GM18502 (cell line): ENCODE measurements around the gene MAGI2.

Experiments used
- ATAC-seq: cut with Tn5 transposase; IDR thresholded peaks from one replicate; pipeline ENCODE4 v1.9.1; 2021; ENCODE audit warnings: mild to moderate bottlenecking; ENCODE audit not compliant: unreplicated experiment, poor library complexity

The MAGI2 gene

DNA sequence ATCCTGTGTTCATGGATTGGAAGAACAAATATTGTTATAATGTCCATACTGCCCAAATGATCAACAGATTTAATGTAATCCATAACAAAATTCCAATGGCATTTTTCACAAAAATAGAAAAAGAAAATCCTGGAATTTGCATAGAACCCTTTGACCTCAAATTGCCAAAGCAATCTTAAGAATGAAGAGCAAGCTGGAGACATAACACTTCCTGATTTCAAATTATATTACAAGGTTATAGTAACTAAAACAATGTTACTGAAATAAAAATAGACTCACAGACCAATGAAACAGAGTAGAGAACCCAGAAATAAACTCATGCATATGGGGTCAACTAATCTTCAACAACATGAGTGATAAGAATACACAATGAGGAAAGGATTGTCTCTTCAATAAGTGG is 1352.4 kb downstream of the MAGI2 start:
- no peak for ATAC-seq

DNA sequence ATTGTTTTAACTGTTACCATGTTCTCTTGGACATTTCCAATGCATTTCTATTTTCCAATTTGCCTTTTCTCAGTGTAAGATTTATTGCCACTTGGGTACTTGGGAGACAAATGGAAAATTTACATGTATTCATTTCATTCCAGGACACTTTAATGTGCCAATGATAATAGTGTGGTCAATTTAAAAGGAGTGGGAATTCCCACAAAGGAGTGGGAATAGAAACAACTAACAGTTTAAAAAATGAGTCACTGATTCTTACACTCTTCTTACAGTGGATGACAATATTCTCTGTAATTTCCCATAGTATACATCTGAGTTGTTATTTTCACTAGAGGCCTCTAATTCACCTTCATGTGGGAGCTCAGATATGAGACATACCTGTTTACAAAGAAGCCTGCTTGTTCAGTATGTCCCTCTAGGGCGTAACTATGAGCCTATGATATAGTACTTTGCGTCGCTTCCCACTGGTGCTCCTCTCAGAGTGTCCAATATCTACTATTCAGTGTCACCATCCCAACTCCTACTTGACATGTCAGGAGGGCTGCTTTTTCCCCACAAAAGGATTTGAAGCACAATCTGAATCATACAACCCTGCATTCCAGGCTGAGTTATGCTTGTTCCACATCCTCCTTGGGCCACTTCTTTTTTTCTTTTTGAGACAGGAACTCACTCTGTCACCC is 1353.6 kb downstream of the MAGI2 start:
- ATAC-seq = no peak

DNA sequence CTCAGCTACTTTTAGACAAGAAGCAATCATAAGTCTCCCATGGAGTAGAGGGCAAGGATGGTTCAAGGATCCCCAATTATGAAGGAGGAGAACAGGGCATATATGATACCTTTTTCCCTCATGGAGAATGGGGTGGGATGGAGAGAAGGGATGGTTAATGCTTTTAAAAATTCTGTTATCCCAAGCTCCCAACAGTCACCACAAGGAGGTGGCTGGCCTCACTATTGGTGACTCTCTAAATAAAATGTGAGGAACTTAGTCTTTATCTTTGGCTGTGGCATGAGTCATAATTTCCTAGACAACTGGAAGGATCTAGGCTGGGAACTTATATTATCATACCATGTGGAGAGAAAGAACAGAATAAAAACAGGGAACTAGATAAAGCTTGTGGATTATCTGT is 1357.9 kb downstream of the MAGI2 start:
- no peak for ATAC-seq

DNA sequence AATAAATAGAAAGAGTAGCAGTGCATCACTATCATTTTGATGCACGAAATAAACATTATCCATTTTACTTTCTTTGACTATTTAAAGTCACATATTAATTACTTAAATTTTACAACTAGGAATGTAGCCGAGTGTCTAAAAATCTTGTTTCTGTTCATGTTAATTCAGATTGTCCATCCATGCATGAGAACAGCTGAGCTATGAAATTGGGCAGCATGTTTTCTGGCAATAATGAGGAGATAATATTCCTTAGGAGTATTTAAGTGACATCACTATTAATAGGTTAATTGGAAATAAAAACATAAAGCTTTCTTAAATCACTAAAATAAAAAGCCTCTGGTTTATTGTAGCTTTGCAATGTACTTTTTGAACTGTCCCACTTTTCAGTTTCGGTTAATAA is 1361.1 kb downstream of the MAGI2 start:
- ATAC-seq = no peak

DNA sequence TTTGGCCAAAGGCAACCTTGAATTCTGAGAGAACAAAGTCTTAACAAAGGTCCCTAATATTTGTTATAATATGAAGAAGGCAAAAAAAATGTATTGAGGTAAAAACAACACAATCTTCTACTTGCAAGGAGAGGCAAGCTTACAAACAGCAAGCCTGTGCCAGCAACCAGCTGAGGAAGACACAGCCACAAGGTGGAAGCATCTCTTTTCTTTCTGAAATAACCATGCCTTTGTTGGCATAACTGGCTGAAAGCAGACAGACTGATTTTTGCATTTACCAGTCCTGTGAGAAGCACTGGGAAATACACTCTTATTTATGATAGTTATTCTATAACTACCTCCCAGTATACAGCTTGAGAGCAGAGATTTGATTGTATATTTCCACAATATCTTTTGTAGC is 1362.9 kb downstream of the MAGI2 start:
- ATAC-seq = no peak

DNA sequence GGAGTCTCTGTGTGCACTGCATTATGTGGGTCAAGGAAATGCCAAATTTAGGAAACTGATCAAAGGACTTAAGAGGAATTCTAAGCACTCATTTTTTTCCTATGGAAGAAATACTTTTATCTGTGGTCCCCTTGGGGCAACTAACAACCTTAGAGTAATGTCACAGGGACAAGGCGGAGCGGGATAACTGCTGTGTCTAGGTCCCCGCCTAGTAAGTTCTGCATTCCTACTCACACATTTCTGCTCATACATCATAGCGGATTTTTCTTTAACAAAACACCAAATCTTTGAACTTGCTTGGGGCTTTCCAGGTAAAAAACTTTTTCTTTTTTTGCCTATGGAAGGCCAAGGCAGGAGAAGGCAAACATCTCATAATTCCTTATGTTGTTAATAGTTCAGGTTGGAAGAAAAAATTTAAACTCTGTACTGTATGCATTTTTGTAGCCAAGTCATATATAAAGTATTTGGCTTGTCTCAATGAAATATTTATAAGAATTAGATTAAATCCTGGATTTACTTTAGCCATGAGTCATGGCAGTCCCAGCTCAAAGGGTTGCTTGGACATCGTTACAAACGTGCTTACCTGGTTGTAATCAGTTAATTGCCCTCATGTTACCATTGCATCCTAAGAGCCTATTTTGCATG is 1369.9 kb downstream of the MAGI2 start:
- ATAC-seq = no peak

DNA sequence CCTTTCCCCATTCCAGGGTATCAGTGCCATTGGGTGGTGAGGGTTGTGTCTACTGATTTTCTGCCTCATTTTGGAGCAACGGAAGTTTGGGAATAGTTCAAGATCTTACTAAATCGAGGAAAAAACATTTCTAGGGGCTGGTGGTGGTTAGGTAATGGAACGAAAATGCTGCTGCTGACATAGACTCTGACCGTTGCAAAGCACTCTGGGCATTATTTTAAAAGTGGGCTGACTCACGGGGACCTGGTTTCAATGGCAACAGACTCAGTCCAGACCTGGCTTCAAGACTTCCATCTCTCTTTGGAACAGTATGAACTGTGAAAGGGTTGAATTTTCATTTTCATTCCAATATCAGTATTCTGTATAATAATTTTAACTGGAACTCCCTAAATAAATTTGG is 1370.9 kb downstream of the MAGI2 start:
- ATAC-seq = no peak

DNA sequence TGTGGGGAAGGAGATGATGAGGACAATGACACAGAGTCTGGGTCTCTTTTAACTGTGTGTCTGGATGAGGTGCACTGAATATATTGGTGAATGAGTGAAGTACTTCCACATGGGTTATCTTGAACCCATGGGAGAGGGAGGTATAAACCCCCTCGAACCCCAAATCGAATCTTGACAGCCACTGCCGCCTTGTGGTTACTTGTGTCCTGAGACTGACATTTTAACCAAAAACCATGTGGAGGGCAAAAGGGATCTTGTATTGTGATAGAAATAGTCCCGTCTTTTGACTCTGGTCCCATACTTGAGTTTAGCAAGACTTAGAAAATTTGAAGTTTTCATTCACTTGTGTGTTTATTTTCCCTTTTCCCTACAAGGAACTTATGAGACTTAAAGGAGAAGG is 1371.6 kb downstream of the MAGI2 start:
- ATAC-seq = no peak

DNA sequence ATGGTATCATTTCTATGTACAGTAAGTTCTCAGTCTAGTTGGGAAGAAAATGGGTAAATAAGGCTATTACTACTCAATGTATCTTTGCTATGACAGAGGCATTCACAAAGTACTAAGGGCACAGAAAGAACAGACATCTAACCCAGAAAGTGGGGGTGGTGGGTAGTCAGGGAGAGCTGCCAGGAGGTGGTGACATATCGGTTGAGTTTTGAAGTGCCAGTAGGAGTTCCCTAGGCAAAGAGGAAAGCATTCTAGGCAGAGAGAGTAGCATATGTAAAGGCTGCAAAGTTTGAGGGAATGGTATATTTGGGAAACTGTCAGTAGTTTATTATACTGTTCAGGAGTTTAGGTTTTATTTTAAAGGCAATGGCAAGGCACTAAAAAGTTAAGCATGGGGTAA is 1372.1 kb downstream of the MAGI2 start:
- no peak for ATAC-seq

DNA sequence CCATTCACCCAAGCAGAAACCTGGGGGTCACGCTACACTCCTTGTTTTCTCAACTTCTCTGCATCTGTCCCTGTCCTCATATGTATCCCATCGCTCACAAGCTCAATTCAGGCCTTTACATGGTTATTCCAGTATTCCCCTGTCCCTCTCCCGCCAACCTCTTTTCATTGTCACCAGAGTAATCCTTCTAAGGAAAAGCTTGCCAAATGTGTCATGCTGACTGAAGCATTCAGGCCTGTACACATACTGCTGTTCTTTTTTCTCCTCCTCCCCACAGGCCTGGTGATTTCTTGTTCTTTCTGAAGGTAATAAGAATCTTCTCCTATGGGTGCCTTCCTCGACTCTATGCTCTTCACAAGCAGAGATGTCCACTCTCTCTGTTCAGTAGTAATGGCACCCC is 1372.7 kb downstream of the MAGI2 start:
- ATAC-seq = no peak

DNA sequence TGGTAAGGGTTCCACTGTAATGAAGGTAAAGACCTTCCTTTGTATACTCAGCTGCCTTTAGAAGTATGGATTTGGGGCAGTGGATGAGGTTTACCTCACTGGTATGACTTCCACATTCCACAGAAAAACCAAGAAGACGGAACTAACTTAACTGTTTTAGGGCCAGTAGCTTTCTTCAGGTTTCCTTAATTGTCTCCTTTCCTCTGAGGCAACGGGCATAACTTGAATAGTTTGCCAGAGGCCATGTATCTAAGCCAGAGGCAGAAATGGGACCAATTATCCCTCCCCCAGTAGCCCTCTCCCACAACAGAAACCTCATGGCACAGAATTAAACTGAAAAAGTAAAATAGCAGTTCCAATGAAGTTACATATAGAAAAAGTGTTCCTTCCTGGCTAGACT is 1373.2 kb downstream of the MAGI2 start:
- ATAC-seq = no peak

DNA sequence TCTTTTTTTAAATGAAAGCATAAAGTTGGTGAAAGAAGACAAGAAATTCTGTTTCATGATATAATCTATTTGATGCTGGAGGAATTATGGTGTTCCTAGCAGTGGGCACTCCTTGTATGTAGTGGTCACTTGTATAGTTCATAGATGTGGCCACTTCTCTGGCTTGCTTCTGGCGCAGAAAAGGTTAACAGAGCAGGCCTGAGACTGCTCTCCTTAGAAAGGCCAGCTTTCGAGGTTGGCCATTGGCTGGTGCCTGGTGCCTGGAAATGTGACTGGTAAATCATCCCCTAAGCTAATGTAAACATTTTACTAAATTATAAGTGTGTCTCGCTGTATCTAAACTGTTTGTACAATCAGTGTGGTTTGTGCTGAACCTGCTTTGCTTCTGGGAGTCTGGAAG is 1378.8 kb downstream of the MAGI2 start:
- ATAC-seq = no peak

DNA sequence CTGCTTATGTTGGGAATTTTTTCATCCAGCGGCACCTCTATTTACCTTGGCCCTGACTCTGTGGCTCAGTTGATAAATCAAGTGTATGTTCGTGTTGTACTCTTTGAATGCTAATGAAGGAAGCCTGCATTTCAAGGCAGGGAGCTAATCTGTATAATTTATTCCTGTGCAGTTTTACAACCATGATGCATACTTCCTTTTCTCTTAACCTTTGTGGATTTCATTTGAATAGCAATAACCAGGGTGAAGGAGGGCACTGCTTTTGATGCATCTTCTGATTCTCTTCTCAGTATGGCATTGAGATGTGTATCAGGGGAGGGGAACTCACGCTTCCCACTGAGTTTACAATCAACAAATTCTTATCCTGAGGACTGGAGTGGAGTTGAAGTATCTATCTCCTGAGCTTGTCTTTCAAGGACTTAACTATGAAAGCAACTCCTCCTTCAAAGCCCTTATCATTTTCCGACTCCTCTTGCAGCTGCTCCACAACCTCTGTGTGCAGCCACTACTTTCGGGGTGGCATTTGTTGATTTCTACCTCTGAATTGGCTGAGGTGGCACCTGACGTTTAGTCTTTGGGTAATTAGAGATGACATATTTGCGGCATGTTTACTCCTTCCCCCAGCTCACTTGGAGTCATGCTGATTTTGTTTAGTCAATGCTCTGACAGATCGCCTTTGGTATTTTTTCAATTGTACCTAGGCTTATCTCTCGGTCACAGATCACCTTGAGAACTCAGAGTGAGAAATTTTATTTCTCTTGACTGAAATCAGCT is 1379.7 kb downstream of the MAGI2 start:
- ATAC-seq = no peak

DNA sequence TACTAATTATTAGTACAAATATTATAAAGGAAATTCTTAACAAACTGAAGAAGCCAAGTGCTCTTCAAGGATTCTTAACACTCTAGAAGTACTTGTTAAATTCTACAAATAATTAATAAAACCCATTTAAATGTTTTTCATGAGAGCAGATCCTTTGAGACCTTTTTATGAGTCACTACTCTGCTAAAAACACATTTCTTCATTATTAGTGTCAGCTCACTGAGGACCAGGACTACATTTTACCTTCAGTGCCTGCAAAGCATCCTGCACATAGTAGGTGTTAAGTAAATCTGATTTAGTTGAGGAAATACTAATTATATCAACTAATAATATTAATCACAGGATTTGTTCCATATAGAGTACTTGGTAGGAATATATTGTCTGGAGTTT is 1381.3 kb downstream of the MAGI2 start:
- no peak for ATAC-seq

DNA sequence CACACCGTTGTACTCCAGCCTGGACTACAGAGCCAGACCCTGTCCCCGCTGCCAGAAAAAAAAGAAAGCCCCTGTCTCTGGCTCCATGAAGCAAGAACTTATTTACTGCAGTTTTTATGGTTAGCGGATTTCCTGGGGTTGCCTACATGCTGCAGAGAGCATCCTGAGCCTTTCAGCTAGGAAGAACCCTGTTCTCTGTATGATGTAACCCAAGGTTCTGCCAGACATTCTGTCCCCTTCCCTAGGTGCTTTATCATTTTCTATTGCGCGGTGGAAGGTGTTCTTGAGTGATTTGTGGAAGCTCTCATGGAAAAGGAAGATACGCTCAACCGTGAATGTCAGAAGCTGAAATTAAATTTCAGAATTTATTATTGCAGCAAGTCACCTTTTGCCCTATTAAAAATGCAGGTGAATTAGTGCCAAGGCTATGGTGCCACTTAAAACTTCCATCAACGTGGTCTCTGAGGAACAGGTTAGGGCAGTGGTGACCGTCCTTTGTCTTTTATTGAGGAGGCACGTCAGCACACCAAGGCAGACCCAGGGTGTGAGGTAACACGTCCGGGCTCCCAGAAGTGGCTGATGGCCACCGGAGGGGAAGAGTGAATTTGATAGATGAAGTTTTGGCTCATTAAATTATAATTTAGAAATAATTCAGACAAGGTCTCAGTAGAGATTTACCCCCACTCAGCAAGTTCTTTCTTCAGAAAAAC is 1381.8 kb downstream of the MAGI2 start:
- ATAC-seq = no peak

DNA sequence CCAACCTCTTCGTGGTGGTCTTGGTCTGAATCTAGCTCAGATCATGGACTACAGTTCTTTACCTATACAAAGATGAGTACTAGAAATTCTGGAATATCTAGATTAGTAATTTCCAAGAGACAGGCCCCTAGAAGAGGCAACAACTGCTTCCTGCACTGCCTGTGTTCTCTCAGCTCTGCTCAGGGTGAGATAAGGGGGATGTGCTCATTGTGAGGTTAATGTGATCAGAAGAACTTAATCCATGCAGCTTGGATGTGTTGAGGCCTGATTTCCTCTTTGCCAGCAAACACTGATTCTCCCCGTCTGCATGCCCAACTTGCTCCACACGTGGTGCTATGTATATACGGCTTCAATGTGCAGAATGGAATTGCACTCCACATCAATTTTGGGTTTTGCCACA is 1386.9 kb downstream of the MAGI2 start:
- ATAC-seq = no peak

DNA sequence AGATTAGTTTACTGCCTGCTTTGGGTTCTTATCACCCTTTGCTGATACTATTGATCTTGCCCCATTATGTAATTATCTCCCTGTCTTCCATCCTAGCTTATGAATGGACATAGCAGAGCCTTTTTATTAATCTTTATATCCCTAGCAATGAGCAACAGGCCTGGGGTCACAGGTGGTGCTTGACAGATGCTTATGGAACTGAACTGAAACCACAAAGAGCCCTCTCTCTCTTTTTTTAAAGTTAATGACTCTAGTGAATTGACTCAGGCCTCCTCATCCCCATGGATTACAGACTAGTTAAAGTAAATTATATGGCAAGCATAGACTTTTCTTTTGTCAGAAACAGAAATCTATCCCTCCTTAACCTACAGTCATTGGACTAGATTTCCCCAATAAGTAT is 1389.7 kb downstream of the MAGI2 start:
- no peak for ATAC-seq

DNA sequence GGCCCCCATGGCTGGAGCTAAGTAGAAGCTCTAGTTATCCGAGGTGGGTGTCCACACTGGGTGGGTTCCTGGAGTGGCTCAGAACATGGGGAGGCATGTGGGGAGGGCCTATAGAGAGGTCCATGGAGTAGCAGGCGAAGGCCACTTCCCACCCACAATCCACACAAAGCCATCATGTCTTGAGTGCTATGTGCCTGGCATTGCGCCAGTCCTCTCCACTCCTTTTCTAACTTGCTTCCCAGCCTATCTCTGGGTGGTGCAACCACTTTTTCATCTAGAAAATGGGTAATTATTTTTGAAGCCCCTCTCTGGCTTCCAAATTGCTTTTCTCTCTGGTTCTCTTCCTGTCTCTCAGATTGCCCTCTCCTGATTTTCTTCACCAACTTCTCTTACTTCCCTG is 1391.3 kb downstream of the MAGI2 start:
- no peak for ATAC-seq

DNA sequence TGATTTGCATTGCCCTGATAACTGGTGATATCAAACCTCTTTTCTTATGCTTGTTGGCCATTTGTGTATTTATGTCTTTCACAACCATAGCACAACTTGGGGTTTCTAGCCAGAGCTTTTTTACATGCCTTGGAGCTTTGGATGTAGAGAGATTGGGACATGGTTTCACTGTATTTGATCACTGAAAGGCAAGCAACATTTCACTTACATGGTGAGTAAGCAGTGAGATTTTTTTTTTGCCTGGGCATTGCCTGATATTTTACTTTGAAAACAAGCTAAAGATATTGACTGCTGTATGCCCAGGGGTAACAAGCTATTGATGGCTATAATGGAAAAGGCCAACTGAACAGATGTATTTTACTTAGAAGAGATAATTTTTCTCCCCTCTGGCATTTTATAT is 1395.9 kb downstream of the MAGI2 start:
- ATAC-seq = no peak

DNA sequence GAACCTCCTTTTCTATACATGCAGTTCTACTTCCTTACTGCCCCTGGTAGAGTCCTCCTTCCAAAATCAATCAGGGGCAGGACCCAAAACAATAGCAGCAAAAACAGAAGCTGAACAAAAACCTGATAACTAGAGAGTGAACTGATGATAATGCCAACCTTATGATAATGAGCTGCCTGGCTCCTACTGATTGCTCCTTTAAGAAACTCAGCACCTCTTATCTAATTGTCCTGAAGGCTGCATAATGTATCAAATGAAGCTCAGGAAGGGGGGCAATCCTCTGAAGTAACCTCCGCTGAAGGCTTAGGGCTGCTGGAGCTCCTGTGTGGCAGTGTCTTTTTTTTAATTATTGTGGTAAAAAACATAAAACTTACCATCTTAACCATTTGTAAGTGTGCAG is 1397.9 kb downstream of the MAGI2 start:
- ATAC-seq = no peak

DNA sequence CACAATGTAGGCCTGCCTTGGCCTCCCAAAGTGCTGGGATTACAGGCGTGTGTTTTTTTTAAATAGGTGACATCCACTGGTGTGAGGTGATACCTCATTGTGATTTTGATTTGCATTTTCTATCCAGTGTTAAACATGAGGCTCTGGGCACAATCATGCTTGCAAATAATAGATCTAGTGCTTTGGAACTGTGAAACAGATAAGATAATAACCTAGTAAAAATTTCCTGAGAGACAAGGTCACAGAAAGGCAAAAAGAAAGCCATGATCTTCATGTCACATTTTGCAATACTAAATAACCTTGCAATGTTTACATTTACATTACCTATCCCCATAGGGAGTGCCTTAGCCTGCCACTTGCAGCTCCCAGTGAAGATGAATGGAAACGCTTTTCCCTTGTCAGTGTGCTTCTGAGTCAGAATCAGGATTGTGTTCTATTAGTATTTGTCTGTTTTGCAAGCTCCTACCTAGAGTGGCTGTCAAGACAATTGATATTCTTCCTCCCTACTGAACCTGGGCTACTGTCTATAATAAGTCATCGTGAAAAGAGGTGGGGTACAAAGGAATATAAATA is 1398.4 kb downstream of the MAGI2 start:
- no peak for ATAC-seq
